Measurements from ENCODE around the gene DNAH3.
"Not testable (repeated sequence)": the region's sequence is repeated elsewhere in the genome, so short reads cannot be mapped to it uniquely, and the experiment has no call there.

DNAH3 gene

DNA sequence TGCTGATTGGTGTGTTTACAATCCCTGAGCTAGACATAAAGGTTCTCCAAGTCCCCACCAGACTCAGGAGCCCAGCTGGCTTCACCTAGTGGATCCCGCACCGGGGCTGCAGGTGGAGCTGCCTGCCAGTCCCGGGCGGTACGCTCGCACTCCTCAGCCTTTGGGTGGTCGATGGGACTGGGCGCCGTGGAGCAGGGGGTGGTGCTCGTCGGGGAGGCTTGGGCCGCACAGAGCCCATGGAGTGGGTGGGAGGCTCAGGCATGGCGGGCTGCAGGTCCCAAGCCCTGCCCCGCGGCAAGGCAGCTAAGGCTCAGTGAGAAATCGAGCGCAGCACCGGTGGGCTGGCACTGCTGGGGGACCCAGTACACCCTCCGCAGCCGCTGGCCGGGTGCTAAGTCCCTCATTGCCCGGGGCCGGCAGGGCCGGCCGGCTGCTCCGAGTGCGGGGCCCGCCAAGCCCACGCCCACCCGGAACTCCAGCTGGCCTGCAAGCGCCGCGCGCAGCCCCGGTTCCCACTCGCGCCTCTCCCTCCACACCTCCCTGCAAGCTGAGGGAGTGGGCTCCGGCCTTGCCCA lies 161.1 kb downstream of the DNAH3 start:
- not testable (repeated sequence) for DNase-seq

DNA sequence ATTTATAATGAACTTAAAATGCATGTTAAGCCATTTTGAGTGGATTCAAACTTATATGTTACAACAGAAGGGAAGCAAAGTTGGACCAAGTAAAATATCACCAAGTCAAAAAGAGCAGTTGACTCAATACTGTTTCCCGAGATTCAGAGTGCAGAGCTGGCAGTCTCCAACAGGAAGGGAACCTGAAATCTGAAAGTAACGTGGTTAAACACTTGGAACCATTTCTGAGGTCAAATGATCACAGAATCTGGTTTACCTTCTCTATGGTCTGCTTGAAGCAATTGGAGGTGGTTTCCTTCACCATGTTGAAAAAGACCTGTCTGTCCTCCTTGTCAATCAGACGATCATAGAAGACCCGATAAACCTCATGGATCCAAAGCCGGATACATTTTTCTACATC lies 163.6 kb downstream of the DNAH3 start:
- DNase-seq: no peak

DNA sequence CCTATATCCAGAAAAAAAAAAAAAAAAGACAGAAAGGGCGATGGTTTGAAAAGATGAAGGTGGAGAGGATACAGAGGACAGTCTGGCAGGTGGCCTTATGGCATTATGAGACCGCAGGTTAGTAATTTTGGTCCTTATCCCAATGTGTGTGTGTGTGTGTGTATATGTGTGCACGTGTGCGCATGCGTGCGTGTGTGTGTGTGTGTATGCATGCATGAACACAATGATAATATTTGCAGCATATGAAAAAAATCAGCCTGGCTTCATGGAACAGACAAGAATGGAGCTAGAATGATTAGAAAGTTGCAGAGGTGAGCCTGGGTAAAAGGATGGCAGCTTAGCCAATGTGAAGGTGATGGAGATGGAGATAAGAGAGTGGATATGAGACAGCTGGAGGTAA lies 166.6 kb downstream of the DNAH3 start:
- no peak for DNase-seq

DNA sequence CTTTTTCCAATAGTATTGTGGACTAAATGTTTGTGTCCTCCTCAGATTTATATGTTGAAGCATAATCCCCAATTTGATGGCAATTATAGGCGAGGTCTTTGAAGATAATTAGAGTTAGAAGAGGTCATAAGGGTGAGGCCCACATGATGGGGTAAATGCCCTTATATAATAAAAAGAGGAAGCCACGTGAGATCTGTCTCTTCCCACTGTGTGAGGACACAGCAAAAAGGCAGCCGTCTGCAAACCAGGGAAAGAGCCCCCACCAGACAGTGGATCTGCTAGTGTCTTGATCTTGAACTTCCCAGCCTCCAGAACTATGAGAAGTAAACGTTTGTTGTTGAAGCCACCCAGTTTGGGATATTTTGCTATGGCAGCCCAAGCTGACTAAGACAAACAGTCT lies 174.1 kb downstream of the DNAH3 start:
- DNase-seq: no peak

DNA sequence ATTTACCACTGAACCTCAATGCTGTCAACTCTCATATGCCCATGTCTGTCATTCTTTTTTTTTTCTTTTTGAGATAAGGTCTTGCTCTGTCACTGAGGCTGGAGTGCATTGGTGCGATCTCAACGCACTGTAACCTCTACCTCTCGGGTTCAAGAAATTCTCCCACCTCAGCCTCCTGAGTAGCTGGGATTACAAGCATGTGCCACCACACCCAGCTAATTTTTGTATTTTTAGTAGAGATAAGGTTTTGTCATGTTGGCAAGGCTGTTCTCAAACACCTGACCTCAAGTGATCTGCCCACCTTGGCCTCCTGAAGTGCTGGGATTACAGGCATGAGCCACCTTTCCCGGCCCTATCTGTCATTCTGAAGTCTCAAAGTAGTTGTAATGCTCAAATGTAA lies 177.4 kb downstream of the DNAH3 start:
- not testable (repeated sequence) for DNase-seq

DNA sequence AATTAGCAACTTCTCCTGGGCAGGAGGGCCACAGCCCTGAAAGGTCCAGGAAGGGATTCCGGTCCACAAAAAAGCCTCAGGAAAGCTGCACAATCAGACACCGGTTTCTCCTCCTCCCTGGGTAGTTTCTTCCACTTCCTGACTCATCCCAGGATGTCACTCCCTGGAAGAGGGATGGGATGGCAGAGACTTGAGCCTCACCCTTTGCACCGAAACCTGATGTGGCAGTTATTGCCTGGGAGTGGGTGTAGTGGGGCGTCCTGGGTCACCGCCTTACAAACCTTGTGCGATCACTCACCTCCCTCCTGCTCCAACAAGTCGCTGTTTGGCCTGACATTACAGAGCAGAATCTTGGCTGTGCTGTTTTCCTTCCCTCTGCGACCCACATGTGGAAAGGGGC lies 179.2 kb downstream of the DNAH3 start:
- no peak for DNase-seq

DNA sequence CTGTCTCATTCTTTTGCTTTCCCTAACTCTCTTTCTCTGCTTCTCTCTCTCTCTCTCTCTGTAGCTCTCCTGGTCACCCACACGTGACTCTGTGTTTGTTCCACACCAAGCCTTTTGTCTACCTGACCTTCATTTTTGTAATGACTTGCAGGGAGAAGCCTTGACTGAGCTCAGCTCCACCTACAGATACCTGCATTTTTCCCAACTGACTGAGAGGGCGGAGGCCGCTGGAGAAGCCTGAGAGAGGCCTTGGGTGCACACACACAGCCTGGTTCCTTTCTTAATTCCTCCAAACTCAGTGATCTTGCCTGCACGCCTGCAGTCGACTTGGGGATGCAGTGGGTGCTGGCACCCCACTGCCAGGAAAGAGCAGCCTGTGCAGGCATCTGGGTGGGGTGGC lies 181.3 kb downstream of the DNAH3 start:
- DNase-seq: no peak

DNA sequence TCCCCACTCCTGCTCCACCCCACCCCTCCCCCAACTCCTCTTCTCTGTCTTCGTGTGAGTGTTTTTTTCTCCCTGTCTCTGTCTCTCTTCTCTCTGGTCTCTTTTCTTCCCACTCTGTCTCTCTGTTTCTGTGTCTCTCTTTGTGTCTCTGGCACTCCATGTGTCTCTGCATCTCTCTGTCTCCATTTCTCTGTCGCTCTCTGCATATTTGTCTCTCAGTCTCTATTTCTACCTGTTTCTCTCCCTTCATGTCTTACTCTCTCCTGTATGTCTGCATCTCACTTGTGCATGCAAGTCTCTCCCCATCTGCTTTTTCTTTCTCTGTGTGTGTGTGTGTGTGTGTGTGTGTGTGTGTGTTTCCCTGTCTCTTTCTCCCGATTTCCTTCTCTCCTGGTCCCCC lies 181.9 kb downstream of the DNAH3 start:
- no peak for DNase-seq

DNA sequence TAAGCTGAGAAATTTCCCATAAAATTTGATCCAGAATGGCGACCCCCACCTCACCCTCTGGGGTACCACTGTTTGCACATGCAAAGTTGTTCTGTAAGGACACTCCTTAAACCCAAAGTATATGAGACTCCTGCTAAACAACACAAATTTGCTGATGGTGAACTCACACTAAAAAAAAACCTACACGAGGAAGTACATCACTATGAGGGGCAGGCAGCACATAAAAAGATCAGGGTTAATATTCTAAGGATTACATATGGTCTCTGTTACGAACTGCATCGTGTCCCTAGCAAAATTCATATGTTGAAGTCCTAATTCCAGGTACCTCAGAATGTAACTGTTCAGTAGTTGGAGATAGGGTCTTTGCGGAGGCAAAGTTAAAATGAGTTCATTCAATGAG lies 189.7 kb downstream of the DNAH3 start:
- no peak for DNase-seq

DNA sequence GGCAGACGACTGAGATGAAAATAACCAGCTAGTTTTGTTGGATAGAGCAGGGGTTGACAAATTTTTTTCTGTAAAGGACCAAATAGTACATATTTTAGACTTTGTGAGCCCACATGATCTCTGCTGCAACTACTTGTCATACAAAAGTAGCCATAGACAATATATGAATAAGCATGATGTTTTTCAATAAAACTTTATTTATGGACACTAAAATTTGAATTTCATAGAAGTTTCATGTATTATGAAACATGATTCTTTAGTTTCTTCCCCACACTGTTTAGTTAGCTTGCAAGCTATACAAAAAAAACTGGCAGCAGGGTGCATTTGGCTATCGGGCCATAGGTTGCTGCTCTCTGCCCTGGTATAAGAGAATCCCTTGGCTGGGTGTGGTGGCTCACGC lies 193.5 kb downstream of the DNAH3 start:
- no peak for DNase-seq

DNA sequence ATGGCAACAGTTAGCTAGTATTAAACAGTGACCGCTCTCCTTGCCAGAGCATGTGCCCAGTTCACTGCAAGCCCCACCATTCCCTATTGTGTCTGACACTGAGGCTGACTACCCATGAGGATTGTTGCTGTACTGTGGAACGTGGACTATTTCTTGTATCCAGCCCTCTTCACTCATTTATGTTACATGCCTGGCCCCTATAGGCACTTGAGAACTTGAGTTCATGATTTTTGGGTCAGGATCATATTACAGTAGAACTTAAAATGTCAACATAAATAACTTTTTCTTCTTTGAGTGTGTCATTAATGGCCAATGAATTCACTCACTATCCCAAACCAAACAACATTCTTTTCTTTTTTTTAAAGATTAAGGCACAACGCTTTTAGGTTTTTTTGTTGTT lies 194.3 kb downstream of the DNAH3 start:
- DNase-seq: no peak

DNA sequence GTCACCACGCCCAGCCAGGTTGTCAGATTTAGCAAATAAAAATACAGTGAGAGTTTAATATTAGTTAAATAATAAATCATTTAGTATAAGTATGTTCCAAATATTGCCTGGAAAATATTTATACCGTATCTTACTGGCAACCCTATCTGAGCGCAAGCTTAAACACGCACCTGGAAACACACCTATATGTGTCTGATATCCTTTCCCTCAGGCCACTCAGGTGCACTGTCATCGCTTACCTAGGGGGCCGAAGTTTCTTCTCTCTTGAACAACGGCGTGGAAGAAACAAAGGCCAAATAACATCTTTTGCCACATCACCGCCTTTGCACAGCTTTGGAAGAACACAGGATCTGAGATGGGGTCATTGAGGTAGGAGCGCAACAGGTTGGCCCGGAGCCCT lies 196.1 kb downstream of the DNAH3 start:
- DNase-seq: no peak

DNA sequence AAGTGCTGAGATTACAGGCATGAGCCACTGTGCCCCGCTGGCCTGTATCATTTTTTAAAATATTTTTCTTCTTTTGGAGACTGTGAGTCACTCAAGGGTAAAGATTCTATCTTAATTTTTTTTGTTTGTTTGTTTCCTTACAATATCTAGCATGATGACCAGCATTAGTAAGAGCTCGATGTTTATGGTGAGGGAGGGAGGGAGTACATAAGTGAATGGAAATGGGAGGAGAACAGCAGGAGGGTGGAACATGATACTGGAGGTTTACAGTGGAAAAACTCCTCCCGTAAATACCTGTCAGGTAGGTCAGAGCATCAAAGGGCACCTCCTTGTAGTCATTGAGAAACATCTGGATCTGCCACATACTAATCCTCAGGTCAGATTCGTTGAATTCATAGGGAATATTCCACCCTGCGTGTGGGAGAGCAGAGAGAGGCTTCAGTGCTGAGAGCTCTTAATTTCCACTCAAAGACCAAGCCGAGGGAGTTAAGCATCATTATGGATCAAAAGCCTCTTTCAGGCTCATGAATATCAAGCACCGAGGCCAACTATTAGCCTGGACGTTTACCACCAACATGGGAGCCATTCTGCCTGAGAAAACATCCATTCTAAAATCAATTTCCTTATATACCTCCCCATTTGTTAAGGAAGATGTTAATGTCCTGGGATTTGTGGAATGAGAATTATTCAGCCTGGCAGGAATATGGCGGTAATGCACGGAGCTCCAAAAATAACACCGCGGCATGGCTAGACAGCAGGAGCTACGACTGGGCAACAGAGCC lies 198.3 kb downstream of the DNAH3 start:
- DNase-seq: no peak

DNA sequence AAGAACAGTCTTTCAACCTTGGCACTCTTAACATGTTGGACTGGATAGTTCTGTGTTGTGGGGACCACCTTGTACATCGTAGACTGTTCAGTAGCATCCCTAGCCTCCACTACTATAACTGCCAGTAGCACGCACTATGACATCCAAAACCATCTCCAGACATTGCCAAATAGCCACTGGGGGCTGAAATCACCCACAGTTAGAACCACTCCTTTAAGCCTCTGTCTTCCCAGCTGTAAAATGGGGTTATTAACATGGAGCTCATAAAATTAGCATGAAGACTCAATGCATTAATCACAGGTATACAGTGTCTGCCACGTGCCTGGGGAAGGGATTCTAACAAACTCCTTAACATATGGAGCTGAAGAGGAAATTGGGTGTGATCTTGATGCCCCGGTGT lies 200.4 kb downstream of the DNAH3 start:
- no peak for DNase-seq

DNA sequence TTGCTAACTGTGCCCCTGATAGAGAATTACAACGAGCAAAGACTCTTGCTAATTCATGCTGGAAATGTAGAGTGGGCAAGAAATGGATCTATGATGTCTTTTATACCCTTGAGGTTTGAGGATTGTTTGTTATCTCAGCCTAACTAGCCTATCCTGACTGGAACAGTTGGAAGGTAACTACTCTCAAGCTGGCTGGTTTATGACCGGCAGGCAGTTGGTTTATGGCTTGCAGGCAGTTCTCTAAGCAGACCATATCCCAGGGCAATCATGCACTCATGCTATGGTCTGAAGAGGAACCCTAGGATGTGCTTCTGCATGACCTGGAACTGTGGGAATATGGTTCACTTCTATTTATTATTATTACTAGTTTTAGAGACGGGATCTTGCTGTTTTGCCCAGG lies 201.0 kb downstream of the DNAH3 start:
- DNase-seq: no peak

DNA sequence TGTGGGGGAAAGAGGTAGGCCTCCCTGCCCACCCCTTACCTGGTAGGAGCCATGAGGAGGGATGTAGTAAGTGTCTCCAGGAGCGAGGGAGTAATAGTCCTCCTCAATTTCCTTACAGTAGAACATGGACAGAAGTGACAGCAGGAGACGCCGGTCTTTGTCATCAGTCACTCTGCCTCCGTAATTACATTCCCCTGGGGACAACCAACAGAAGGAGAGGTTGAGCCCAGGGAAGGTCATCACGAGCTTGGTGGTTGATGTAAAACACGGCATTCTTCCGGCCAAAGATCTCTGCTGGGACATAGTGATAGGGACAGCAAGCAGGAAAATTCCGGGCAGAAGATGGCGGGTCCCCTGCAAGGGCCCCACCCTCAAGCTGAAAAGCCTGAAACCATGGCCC lies 202.2 kb downstream of the DNAH3 start:
- DNase-seq: no peak

DNA sequence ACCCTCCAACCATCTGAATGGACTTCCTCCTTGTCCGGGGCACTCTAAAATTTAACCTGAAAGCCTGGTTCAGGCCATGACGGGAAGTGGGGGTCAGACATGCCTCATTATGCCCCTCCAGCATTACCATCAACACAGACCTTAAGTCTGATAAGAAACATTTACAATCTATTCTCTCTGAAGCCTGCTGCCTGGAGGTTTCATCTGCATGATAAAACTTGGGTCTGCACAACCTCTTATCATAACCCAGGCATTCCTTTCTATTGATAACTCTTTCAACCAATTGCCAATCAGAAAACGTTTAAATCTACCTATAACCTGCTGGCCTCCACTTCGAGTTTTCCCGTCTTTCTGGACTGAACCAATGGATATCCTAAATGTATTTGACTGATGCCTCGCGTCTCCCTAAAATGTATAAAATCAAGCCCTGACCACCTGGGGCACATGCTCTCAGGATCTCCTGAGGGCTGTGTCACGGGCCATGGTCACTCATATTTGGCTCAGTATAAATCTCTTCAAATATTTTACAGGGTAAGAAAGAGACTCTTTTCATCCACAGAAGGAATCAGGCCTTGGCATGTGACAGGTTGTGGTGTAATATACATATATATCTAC lies 204.5 kb downstream of the DNAH3 start:
- DNase-seq: no peak

DNA sequence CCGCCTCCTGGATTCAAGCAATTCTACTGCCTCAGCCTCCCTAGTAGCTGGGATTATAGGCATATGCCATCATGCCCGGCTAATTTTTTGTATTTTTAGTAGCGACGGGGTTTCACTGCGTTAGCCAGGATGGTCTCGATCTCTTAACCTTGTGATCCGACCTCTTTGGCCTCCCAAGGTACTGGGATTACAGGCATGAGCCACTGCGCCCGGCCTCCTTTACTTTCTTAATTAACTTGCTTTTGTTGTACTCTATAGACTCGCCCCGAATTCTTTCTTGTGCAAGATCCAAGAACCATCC lies 205.1 kb downstream of the DNAH3 start:
- DNase-seq: not testable (repeated sequence)

DNA sequence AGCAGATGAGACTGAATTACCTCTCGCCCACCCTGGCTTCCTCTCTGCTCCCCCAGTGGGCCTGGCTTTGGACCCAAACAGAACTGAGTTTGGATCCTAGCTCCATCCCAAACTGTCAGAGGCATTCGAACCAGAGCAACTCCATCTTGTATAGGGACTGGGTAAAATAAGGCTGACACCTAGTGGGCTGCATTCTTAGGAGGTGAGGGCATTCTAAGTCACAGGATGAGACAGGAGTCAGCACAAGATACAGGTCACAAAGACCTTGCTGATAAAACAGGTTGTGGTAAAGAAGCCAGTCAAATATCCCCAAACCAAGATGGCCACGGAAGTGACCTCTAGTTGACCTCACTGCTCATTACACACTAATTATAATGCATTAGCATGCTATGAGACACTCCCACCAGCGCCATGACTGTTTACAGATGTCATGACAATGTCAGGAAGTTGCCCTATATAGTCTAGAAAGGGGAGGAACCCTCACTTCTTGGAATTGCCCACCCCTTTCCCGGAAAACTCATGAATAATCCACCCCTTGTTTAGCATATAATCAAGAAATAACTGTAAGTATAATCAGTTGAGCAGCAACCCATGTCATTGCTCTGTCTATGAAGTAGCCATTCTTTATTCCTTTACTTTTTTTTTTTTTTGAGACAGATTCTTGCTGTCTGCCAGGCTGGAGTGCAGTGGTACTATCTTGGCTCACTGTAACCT lies 205.6 kb downstream of the DNAH3 start:
- no peak for DNase-seq

DNA sequence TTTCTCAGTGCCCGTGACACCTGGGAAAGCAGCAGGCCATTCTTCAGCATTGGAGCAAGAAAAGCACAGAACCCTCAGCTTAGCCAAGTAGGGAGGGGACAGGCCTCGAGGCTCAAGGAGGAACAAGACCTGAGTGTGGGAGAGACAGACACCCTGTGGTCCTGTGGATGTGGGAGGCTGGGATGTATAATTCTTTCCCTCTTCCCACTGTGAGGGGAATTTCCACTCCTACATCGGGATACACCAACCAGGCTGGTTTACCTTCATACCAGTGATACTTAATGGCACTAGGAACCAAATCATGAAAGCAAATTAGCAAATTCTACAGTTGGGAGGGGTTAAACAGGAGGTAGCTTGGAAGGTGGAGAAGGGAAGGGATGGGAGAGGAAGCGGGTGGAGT lies 208.4 kb downstream of the DNAH3 start:
- DNase-seq: no peak

DNA sequence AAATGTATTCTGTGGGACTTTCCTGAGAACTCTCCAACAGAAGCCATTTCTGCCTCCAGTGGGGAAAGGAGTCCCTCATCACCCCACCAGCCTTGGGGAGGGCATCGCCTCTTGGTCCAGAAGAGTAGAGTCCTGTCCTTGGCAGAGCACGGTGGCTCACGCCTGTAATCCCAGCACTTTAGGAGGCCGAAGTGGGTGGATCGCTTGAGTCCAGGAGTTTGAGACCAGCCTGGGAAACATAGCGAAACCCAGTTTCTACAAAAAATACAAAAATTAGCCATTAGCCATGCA lies 209.1 kb downstream of the DNAH3 start:
- DNase-seq: no peak

DNA sequence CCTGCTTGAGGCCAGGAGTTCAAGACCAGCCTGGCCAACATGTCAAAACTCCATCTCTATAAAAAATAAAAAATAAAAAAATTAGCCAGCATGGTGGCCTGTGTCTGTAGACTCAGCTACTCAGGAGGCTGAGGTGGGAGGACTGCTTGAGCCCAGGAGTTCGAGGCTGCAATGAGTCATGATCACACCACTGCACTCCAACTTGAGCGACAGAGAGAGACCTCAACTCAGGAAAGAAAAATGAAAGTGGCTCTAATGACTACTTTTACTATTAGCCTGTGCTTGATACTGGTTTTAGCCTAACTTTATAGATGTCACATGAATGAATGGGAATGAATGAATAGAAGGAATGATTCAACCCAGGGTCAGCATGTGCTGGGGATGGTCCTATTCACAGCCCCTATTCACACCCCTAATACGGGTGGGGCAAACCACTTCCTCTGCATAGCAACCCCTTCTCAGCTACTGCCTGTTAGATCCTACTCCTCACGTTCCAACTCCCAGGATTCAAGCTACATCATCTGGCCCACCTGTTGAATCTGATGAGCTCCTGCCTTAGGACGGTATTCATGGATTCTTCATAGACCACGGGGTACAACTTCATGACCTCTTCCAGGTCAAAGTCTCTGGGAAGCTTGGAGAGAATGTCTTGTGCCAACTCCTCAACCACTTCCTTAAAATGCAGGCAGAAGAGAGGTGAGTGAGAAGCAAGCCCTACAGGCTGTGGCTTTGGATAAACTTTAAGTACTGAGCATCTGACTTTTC lies 209.6 kb downstream of the DNAH3 start:
- no peak for DNase-seq

DNA sequence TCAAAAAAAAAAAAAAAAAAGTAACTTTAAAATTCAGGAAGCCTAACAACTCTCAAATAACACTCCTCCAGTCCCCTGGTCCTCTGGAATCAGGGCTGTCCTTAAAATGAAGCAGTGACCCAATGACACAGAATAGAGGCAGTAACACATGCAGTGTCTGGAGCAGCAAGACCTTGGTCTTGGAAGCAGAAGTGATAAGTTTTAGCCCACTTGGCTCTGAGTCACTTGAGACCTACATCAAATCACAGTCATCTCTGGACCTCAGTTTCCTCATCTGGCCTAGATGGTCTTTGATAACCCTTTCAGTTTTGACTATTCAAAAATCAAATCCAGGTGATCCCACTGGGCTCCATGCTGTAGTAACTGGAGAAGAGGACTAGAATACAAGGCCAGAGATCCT lies 211.0 kb downstream of the DNAH3 start:
- no peak for DNase-seq

DNA sequence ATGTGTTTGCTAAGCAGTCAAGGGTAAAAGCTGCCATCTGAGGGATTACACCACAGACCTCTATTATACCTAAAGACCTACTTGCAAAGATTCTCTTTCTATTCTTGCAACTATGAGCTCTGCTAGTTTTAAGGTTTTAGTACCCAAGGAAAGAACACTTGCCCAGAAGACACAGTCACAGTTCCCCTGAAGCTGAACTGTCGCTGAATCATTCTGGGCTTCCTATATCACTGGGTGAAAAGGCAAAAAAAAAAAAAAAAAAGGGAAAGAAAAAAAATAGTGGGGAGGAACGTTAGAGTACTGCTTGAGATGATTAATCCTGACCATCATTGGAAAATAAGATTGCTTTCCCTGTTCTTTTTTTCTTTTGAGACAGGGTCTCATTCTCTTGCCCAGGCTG lies 212.2 kb downstream of the DNAH3 start:
- DNase-seq: no peak
